Measurements from ENCODE around the gene RNF5.
A peak's percentile ranks its signal among the peaks of the same experiment; 100 is the strongest.

RNF5 gene

GRCh38 chr6:32152769-32153563 lies 25.2 kb upstream of the RNF5 start:
- no peak for DNase-seq

GRCh38 chr6:32153564-32154513 lies 24.4 kb upstream of the RNF5 start, which contains the start of gene PPT2:
TSS of gene PPT2 (plus strand) at chr6:32154141. CDS start at chr6:32154595, 454 bp downstream.
- DNase-seq: peak; percentile 84

- peak; percentile 13 for DNase-seq
These were observed 23.6 kb upstream of the RNF5 start for GRCh38 chr6:32154514-32155161.

- DNase-seq: no peak
These were observed 21.3 kb upstream of the RNF5 start for GRCh38 chr6:32156891-32157290.

DNA sequence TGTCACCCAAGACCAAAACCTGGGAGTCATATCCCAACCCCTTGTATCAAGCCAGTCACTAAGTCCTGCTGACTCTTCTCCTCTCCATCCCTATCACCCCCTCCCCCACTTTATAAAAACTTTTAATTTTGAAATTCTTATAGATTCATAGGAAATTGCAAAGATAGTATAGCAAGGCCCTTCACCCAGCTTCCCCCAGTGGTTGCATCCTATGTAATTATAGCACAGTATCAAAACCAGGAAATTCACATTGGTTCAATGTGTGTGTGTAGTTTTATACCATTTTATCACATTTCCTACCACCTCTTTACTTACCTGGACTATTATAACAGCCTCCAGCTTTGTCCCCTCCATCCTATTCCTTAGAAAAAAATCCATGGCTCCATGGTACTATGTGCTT lies 20.2 kb upstream of the RNF5 start:
- no peak for DNase-seq

DNA sequence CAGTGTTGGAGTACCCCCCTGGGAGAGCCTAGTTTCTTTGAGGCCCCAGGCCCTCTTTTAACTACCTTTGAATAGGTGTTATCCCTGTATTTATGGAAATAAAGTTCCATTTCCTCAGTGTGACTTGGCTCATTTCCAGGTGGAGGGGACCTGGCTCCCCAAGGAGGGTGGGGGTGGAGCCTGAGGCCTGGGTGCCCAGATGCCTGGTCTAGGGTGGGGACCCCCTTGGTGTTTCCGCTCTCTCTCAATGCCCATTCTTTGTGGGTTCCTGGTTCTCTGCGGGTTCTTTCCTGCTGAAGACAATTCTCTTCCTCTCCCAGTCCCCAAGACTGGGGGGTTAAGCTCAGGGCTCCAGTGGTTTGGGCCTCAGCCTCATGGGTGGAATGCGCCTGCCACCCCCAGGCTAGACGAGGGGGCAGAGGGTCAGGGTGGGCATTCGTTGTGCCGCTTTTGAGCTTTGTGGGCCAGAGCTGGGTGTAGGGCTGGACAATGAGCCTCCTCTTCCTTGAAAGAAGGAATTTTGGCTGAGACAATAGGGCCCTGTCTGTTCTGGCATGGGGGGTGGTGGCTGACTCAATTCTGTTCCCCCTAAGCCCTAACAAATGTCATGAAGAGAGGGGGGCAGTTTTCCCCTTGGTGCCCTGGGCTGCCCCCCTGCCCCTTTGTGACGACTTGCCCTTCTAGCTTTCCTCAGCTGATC lies 14.5 kb upstream of the RNF5 start:
- no peak for DNase-seq

DNA sequence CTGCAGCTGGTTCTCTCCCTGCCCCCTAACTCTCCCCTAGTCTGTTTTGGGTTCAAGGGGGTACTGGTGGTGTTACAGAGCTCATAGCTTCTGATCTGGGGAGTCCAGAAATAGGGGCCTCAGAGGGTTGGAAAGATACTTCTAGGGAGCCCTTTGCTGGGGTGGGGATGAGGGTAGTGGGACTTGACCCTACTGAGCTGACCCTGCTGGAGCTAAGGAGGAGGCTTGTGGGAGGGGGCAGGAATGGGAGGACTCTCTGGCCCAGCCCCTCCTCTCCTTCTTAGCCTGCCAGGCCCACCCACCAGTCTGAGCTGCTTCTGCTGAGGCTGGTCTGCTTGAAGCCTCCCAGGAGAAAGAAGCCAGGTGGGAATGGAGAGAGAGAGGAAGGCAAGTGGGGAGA lies 13.9 kb upstream of the RNF5 start, which contains the start of gene EGFL8:
Gene EGFL8 (plus strand): TSS at position 301 of the 400 bp plus-strand sequence. CDS start 1,571 bp downstream, outside the sequence.
- DNase-seq: no peak

- DNase-seq: no peak
These were observed 11.7 kb upstream of the RNF5 start for GRCh38 chr6:32166411-32167061.

DNA sequence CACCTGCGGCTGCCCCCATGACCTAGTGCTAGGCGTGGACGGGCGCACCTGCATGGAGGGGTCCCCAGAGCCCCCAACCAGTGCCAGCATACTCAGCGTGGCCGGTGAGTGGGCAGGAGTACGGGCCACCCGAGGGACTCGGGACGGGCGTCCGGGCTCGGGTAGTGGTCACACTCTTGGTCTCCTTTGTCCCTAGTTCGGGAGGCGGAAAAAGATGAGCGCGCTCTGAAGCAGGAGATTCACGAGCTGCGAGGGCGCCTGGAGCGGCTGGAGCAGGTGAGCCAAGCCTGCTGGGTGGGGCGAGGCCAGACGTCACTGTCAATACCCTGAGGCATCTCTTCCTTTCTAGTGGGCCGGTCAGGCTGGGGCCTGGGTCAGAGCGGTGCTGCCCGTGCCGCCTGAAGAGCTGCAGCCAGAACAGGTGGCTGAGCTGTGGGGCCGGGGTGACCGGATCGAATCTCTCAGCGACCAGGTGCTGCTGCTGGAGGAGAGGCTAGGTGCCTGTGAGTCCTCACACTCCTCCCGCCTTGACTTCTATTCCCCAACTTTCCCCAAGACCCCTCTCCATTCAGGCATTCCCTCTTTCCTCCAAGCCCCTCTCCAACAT lies 10.9 kb upstream of the RNF5 start:
- DNase-seq: no peak

DNA sequence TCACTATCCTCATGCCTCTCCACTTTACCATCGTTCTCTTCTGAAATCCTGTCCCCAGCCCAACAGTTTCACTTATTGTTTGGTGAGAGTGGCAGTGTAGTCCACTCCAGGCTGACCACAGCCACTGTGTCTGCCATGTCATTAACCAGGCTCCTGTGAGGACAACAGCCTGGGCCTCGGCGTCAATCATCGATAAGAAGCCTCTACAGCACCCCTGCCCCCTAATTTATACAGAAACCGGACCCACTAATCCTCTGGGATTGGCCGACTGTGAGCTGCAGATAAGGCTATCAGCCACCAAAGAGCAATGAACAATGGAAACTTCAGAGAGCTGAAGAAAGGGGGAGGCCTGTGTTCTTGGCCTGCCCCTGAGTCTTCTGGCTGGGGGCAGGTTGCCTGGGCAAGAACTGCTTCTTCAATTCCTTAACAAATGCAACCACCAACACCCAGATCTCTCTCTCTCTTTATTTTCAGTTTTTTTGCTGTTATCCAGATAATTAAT lies 10.4 kb upstream of the RNF5 start:
- no peak for DNase-seq

DNA sequence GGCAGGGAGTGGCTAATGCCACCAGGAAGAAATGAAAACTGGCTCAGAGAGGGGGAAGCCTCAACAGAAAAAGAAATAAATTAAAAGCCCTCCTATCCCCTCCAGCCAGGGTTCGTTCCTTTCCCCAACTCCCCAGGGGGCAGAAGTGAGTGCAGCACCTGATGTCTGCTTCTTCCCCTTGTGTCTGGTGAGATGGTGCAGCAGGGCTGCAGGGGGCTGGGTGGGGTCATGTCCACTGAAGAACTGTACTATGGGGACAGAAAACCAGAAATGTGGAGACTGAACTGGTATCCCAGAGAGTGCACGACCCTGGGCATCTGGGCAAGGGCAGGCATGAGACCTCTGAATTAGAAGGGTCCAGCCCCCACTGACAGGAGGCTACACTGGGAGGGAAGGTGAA lies 9.9 kb upstream of the RNF5 start:
- DNase-seq: no peak

DNA sequence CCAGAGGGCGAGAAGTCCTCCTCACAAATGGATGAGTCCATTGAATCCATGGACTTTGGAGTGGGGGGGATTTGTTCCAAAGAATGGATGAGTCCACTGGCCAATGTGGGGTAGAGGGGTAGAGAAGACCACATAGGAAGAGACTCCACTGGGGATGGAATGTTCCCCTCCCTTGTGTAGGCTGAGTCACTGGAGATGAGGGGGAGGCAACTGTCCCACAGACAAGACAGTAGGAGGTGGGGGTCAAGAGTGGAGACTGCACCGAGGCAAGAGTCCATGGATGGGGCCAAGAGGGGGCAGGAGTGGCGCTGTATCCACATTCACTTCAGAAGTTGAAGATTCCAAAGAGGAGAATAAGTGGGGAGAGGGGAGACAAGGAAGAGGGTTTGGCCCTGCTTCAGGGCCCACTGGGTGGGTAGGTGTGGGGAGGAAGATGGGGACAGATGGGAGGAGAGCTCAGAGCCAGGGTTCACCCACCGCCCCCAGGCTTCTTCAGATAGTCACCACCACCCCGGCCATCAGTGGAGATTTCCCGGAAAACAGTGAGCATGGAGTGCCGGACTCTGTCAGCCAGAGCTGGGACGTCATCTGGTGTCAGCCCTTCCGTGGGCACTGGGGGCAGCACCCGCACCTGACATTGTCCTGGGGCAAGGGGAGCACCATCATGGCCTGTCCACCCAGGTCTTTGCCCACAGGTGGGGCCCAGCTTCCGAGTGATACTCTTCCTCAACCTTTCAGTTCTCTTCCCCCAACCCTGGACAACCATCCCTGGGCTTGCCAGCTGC lies 9.2 kb upstream of the RNF5 start:
- DNase-seq: no peak

GRCh38 chr6:32170294-32170693 lies 7.9 kb upstream of the RNF5 start:
- DNase-seq: no peak

GRCh38 chr6:32171234-32171633 lies 7.0 kb upstream of the RNF5 start:
- no peak for DNase-seq

DNA sequence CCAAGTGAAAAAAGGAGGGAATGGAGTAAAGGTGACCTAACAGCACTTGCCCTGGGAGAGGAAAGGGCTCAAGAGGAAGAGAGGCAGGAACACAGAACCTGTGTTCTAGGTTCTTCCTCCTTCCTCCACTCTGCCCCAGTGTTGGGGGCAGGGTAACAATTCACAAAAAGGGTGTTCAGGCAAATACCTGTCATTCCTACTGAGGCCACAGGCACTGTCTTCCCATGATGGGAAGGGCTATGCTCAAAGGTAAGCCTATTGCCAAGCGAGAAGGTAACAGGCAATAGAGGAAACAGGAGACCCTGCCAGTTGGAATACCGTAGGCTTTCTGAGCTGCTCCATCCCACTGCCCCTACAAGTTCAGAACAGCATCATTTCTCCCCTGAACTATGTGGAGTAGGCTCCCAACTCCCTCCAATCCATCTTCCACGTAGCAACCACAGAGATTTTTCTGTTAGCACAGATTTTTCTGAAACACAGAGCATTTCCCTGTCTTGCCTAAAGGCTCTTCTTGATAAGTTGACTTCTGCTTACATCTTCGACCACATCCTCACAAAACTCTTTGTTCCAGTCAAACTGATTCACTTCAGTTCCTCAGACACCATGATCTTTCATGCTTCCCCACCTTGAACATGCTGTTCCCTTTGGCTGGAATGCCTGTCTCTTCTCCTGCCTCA lies 5.0 kb upstream of the RNF5 start:
- no peak for DNase-seq

DNA sequence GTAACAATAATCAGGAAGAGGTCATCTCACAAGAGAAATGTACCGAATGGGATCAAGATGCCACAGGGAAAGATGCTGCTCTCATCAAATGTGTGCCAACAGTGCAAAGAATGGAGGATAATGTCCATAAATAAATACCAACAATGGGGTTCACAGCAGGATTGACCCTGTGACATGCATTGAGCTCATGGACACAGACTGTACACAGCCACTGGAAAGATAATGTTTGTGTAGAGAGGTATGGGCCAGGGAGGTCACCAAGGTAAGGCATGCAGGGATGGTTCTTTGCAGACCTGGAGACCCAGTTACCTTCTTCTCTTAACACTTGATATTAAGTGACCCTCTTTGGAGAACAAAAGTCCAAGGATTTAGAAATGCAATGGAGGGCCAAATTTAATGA lies 3.8 kb upstream of the RNF5 start:
- DNase-seq: no peak

- no peak for DNase-seq
These were observed 2.9 kb upstream of the RNF5 start for GRCh38 chr6:32175322-32175710.

DNA sequence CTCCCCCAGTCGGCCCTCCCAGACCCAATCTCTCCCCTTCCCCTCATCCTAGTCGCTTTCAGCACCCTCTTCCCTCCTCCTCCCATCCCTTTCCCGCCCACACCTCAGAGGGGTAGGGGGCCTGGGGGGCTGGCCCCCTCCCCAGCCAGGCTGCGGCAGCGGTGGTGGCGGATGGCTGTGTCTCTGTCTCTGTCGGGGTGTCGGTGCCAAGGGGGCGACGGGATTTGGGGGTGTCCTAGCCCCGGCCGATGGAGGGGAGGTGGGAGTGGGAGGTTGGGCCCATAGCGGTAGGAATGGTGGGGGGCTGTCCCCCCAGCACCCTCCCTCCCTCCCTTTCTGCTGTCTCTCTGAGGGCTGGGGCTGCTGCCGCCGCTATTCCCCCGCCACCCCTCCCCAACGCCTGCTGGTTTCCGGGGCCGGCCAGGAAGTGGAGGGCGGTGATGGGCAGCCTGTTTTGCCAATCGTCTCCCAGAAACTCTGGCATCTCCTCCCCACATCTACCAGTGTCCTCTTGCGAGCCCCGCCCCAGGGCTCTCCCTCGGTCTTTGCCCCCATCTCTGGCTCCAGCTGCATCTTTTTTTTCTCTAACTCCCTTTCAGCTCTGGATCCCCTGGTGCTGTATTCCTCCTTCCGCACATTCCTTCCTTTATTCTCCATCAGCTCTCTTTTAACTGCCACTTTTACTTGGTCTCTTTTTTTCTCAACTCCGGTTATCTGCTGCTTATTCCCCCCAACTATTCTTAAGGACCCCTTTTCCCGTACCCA lies 2.3 kb upstream of the RNF5 start, which contains the start of gene AGPAT1:
Gene AGPAT1 (minus strand): TSS at position 374 of the 765 bp plus-strand sequence. CDS start 4,588 bp downstream, outside the sequence.
- DNase-seq: peak; percentile 89
